ENCODE results near the gene ARFGAP3.

GRCh38 chr22:42813501-42813900, 43.6 kb downstream of the ARFGAP3 start:
- TF ChIP-seq, protein P1, sequence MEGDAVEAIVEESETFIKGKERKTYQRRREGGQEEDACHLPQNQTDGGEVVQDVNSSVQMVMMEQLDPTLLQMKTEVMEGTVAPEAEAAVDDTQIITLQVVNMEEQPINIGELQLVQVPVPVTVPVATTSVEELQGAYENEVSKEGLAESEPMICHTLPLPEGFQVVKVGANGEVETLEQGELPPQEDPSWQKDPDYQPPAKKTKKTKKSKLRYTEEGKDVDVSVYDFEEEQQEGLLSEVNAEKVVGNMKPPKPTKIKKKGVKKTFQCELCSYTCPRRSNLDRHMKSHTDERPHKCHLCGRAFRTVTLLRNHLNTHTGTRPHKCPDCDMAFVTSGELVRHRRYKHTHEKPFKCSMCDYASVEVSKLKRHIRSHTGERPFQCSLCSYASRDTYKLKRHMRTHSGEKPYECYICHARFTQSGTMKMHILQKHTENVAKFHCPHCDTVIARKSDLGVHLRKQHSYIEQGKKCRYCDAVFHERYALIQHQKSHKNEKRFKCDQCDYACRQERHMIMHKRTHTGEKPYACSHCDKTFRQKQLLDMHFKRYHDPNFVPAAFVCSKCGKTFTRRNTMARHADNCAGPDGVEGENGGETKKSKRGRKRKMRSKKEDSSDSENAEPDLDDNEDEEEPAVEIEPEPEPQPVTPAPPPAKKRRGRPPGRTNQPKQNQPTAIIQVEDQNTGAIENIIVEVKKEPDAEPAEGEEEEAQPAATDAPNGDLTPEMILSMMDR (IDR thresholded peaks at IDR 0.05; ENCODE audit: insufficient read depth, low read depth, low read length), result no peak
- no peak for TF ChIP-seq EZH2 (IDR thresholded peaks at IDR 0.05; ENCODE audit: insufficient read depth, low read length)
